Thyroid gland (tissue), 4 donors: ENCODE results near the gene FBLN1. TPM values are rescaled to one million over a fixed set of nuclear protein-coding genes. Genes with fewer than 3 reads are reported as not detected.

Experiments
- DNase-seq, 2 donors: peaks; one replicate each; pipeline ENCODE4 v3.0.0-alpha.2; 2019
- H3K27ac ChIP-seq, 3 donors: fragments of 200-600 bp; sonication (generic); 1 replicate in 2 of 3; 2 replicates in 1 of 3; pipeline ENCODE4 v1.5.1; 2016 to 2019; ENCODE audit warnings: mild to moderate bottlenecking in 1 of 3, moderate library complexity in 1 of 3
- H3K27me3 ChIP-seq: fragments of 200-600 bp; sonication (generic); one replicate; pipeline ENCODE4 v1.5.1; 2019
- H3K36me3 ChIP-seq, 2 donors: fragments of 200-600 bp; sonication (generic); one replicate each; pipeline ENCODE4 v1.5.1; 2016 to 2019
- H3K4me1 ChIP-seq, 2 donors: fragments of 200-600 bp; sonication (generic); one replicate each; pipeline ENCODE4 v1.5.1; 2017 to 2019
- H3K4me3 ChIP-seq, 3 donors: fragments of 200-600 bp; sonication (generic); replicated peaks in 1 of 3; 1 replicate in 2 of 3; 2 replicates in 1 of 3; pipeline ENCODE4 v1.5.1; 2016; ENCODE audit warnings: mild to moderate bottlenecking in 1 of 3
- H3K9me3 ChIP-seq: fragments of 200-600 bp; sonication (generic); one replicate; pipeline ENCODE4 v1.5.1; 2017
- POLR2A ChIP-seq, 2 donors: fragments of 450-650 bp; IDR thresholded peaks; one replicate each; pipeline ENCODE4 v1.6.1; 2017; ENCODE audit warnings: antibody characterized with exemption in 2 of 2, mild to moderate bottlenecking in 2 of 2, moderate library complexity in 1 of 2
- WGBS, 2 donors: methylation state at CpG; one replicate each; pipeline ENCODE4 v1.1.5; 2017; 5-methylcytosine and 5-hydroxymethylcytosine counted together
- intact Hi-C: fragments of 100-400 bp; cut with DNase I; formaldehyde crosslinking; loops from one replicate; pipeline ENCODE4 v1.15.1; 2023
- total RNA-seq, 4 donors: library from RNA; depleted of rRNA; stranded (reverse); fragments of >200 nt; gene quantifications; one replicate each; pipeline ENCODE4 v1.2.3, GENCODE V29; 2016
- TF ChIP-seq, protein P1 (sequence below), 6 experiments: fragments of 200-600 bp in 3 of 6; fragments of 450-650 bp in 3 of 6; sonication (generic) in 3 of 6; IDR thresholded peaks; one replicate each; pipeline ENCODE4 v1.5.1; 2016 to 2019; ENCODE audit warnings: antibody characterized with exemption in 6 of 6, mild to moderate bottlenecking in 2 of 6, inconsistent platforms in 1 of 6, moderate library complexity in 1 of 6

FBLN1 gene
- total RNA-seq, 4 donors from 2014 or later = 52.3 to 199 (median 163) TPM

DNA sequence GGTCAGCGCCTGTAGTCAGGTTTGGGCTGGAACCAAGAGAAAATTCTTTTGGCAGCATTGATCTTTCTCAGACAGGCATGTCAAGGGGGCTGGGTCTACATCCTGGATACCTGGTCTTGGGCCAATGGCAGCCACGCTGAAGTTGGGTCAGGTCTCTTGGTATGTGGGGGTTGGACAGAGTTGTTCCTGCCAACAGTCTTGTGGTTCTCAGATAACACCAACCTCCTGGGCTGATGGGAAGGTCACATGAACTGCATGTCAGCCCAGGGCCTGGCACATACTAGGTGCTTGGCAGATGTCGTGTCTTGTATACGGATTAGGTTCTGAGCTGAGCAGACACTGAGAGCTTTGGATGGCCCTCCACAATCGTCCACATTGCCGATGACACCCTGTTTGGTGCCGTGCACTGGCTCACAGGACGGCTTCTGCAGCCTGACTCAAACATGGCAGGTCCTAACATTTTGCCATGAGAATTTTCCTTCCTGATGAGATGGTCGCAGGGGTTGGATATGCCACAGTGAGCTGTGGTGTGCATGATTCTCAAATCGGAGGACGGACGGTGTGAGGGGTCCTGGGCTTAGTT, 42.0 kb downstream of the FBLN1 start:
- intact Hi-C loops = no loop called here
- no peak overlapping the region for H3K4me3 ChIP-seq
- H3K27me3 ChIP-seq = no peaks in the 10 kb centered on the region
- 76 to 90% methylated on average over 6 to 12 of the region's 12 CpGs for WGBS, 2 donors
- TF ChIP-seq POLR2A (IDR thresholded peaks at IDR 0.05) = no peak
- TF ChIP-seq, protein P1, sequence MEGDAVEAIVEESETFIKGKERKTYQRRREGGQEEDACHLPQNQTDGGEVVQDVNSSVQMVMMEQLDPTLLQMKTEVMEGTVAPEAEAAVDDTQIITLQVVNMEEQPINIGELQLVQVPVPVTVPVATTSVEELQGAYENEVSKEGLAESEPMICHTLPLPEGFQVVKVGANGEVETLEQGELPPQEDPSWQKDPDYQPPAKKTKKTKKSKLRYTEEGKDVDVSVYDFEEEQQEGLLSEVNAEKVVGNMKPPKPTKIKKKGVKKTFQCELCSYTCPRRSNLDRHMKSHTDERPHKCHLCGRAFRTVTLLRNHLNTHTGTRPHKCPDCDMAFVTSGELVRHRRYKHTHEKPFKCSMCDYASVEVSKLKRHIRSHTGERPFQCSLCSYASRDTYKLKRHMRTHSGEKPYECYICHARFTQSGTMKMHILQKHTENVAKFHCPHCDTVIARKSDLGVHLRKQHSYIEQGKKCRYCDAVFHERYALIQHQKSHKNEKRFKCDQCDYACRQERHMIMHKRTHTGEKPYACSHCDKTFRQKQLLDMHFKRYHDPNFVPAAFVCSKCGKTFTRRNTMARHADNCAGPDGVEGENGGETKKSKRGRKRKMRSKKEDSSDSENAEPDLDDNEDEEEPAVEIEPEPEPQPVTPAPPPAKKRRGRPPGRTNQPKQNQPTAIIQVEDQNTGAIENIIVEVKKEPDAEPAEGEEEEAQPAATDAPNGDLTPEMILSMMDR (IDR thresholded peaks at IDR 0.05) = no peak
- H3K4me1 ChIP-seq = peaks cover 3 to 13% of the 10 kb centered on the region in 2 donors
- H3K9me3 ChIP-seq = no peaks in the 10 kb centered on the region
- DNase-seq = peak in 1 of 2 donors; percentile 54
- peak overlapping the region in 1 of 3 donors; percentile 23 for H3K27ac ChIP-seq
- H3K36me3 ChIP-seq = no peaks in the 10 kb centered on the region

DNA sequence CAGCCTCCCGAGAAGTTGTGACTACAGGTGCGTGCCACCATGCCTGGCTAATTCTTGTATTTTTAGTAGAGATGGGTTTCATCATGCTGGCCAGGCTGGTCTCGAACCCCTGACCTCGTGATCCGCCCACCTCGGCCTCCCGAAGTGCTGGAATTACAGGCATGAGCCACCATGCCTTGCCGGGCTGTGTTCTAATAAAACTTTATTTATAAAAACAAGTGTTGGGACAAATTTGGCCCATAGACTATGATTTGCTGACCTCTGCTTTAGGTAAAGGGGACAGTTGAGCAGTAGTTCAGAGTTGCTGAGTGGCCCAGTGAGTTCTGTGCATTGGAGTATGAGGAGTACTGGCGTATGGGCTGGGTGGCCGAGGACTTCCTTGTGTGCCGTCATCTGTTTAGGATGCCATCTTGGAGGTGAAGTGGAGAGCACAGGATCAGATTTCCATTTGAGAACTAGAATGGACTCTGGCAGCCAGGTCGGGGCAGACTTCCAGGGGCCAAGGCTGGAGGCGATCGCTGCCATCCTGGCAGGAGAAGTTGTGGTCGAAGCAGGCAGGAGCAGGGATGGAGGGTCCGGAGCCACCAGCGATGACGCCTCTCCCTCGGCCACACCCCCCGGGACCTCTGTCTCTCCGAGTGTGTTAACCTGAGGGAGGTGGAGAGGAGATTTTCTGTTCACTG, 43.8 kb downstream of the FBLN1 start:
- DNase-seq = no peak
- 86 to 92% methylated on average over 19 to 21 of the region's 21 CpGs for WGBS, 2 donors
- Histone ChIP-seq H3K27ac (no peak overlapping the region), H3K4me1 (peaks cover 0 to 15% of the 10 kb centered on the region in 2 donors), H3K9me3 (no peaks in the 10 kb centered on the region), H3K4me3 (no peak overlapping the region), H3K27me3 (no peaks in the 10 kb centered on the region), H3K36me3 (no peaks in the 10 kb centered on the region)
- no peak for TF ChIP-seq POLR2A (IDR thresholded peaks at IDR 0.05)
- TF ChIP-seq, protein P1 (IDR thresholded peaks at IDR 0.05) = no peak
- intact Hi-C loops = no loop called here

DNA sequence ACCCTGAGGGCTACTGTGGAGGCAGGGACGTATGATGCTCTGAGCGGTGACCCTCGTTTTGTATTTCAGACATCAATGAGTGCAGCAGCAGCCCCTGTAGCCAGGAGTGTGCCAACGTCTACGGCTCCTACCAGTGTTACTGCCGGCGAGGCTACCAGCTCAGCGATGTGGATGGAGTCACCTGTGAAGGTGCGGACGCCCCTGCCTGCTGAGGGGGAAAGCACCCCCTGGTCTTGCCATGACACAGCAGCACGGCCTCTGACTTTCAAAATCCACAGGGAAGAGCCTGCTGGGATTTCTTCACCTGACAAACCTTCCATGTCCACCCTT, 44.3 kb downstream of the FBLN1 start:
- Histone ChIP-seq H3K9me3 (no peaks in the 10 kb centered on the region), H3K27me3 (no peaks in the 10 kb centered on the region), H3K4me1 (peaks cover 0 to 18% of the 10 kb centered on the region in 2 donors), H3K27ac (no peak overlapping the region), H3K4me3 (no peak overlapping the region), H3K36me3 (no peaks in the 10 kb centered on the region)
- DNase-seq = no peak
- intact Hi-C loops = no loop called here
- 87 to 95% methylated on average over 11 of the region's 11 CpGs for WGBS, 2 donors
- TF ChIP-seq, protein P1 (IDR thresholded peaks at IDR 0.05) = no peak
- no peak for TF ChIP-seq POLR2A (IDR thresholded peaks at IDR 0.05)

DNA sequence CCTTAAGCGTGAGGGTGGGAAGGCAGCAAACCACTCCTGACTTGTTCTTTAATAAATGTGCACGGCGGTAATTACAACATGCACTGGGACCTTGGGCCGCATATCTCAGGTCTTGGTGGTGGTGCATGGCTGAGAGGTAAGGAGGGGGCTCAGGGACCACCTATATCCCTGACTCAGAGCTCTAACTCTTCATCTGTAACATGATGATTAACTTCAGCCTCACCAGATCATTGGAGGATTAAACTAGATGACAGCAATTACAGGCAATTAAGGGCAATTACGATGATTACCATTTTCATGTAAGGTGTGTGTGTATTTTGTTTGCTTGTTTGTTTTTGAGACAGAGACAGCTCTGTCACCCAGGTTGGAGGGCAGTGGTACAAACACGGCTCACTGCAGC, 45.0 kb downstream of the FBLN1 start:
- Histone ChIP-seq H3K27me3 (no peaks in the 10 kb centered on the region), H3K36me3 (no peaks in the 10 kb centered on the region), H3K4me1 (peaks cover 0 to 25% of the 10 kb centered on the region in 2 donors), H3K9me3 (no peaks in the 10 kb centered on the region), H3K27ac (no peak overlapping the region), H3K4me3 (no peak overlapping the region)
- TF ChIP-seq, protein P1 (IDR thresholded peaks at IDR 0.05) = no peak
- no peak for TF ChIP-seq POLR2A (IDR thresholded peaks at IDR 0.05)
- no peak for DNase-seq
- intact Hi-C loops = no loop called here
- WGBS, 2 donors = 81 to 92% methylated on average over 6 of the region's 6 CpGs

DNA sequence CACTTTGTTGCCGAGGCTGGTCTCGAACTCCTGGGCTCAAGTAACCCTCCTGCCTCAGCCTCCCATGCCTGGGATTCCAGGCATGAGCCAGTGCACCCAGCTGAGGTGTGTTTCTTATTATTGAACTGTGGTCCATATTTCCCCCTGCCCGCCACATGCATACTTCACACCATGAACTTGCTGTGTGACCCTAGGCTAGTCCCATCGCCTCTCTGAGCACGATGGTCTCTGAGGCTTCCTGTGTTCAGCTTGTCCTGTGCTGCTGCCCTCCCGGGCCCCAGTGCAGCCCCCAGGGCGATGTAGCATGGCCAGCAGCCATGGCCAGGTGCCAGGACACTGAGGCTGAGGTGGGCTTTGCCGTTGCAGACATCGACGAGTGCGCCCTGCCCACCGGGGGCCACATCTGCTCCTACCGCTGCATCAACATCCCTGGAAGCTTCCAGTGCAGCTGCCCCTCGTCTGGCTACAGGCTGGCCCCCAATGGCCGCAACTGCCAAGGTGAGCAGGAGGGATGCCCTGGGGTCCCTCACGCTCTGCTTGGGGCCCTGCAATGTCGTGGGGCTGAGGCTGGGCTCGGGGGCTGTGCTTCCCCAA, 45.7 kb downstream of the FBLN1 start:
- H3K4me3 ChIP-seq = no peak overlapping the region
- H3K9me3 ChIP-seq = no peaks in the 10 kb centered on the region
- no peaks in the 10 kb centered on the region for H3K27me3 ChIP-seq
- no peak overlapping the region for H3K27ac ChIP-seq
- no peak for DNase-seq
- peaks cover 2 to 31% of the 10 kb centered on the region in 2 donors for H3K4me1 ChIP-seq
- whole genome bisulfite sequencing, 2 donors = 88 to 94% methylated on average over 6 to 13 of the region's 18 CpGs
- intact Hi-C loops = no loop called here
- TF ChIP-seq, protein P1 (IDR thresholded peaks at IDR 0.05) = no peak
- no peak for TF ChIP-seq POLR2A (IDR thresholded peaks at IDR 0.05)
- no peaks in the 10 kb centered on the region for H3K36me3 ChIP-seq
